ENCODE results near the gene RFPL4A.

RFPL4A gene

DNA sequence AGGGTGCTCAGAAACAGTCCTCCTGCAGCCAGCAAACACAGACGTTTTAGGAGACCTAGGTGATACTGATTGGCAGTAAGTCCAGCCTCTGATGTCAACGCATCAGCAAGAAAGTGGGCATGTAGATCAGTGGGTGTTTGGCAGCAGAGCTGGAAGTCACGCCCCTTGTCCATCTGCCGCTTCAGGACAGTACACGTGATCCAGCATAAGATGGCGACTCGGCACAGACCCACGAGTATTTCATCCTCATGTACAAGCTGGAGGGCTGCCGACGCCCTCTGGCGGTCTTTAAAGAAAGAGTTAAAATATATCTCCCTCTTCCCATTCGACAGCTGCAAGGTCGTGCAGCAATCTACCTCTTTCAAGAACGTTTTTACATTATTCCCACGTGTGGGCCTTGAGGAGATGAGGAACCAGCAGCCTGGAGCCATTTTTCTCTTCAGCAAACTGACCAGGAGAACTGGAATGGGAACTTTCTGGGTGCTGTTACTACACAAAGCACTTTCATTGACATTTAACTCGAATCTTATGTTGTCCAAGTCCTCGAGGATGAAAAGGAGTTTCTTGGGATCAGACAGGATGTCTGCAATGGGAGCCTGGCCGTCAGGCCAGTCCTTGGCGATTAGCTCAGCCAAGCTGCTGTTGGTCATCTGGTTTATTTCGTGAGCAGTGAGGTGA, 50.6 kb downstream of the RFPL4A start:
- DNase-seq: peak; percentile 35 to 89 (median 74)

DNA sequence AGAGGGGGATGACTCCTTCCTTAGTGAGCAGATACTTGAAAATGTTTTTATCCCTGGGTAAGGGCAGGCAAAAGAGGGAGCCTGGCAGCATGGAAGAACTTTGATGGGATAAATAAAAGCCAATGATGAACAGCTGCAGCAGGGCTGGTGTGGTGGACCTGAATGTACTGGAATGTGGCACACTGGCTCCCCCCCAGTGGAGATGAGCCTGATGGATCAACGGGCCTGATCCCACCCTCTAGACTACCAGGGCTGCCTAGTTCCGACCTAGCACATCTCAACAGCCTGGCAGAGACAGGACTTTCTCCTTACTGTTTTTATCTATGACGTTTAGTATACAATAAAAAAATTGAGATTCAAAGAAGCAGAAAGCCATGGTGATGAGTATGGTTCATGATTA, 52.4 kb downstream of the RFPL4A start:
- DNase-seq: no peak

DNA sequence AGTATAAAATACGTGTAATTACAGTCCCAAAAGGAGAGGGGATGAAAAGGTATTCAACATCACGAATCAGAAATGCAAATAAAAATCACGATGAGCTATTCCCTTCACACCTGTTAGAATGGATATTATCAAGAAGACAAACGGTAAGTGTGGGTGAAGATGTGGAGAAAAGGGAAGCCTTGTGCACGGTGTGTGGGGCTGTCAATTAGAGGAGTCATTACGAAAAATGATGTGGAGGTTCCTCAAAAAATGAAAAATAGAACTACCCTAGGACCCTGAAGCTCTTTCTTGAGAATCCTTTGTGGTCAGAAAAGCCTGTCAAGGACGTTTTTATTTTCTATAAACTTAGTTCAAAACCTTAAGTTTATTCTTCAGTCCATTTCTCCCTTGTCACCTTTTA, 53.6 kb downstream of the RFPL4A start:
- DNase-seq: no peak
